CD14-positive monocyte (primary cell): ENCODE data around the gene TSC22D1. TPM values are rescaled to one million over a fixed set of nuclear protein-coding genes. Genes with fewer than 3 reads are reported as not detected.

Experiments used
- DNase-seq, 3 donors: peaks; one replicate each; pipeline ENCODE4 v3.0.0-alpha.2; 2011 to 2022
- H2AFZ ChIP-seq: 2 replicates; pipeline ENCODE4 v1.6.0; 2012; ENCODE audit warnings: mild to moderate bottlenecking, low read depth, low read length, inconsistent platforms; ENCODE audit not compliant: insufficient read depth, poor library complexity, severe bottlenecking
- H3K27ac ChIP-seq, 2 donors: 1 replicate in 1 of 2; 2 replicates in 1 of 2; pipeline ENCODE4 v1.5.1; 2012 to 2013; ENCODE audit warnings: low read length in 2 of 2, control low read depth in 1 of 2, inconsistent platforms in 1 of 2, low read depth in 1 of 2, mild to moderate bottlenecking in 1 of 2
- H3K27me3 ChIP-seq, 2 donors: one replicate each; pipeline versions ENCODE4 v1.6.0 to v1.6.1; 2011 to 2013; ENCODE audit warnings: low read length in 2 of 2; ENCODE audit not compliant: control insufficient read depth in 2 of 2, insufficient read depth in 2 of 2
- H3K36me3 ChIP-seq, 2 donors: replicated peaks in 1 of 2; 1 replicate in 1 of 2; 2 replicates in 1 of 2; pipeline versions ENCODE4 v1.5.1 to v1.6.1; 2012 to 2013; ENCODE audit warnings: low read length in 2 of 2, control low read depth in 1 of 2, inconsistent platforms in 1 of 2, mild to moderate bottlenecking in 1 of 2; ENCODE audit not compliant: insufficient read depth in 2 of 2, control insufficient read depth in 1 of 2
- H3K4me1 ChIP-seq, 2 donors: 1 replicate in 1 of 2; 2 replicates in 1 of 2; pipeline versions ENCODE4 v1.5.1 to v1.6.1; 2012 to 2013; ENCODE audit warnings: low read length in 2 of 2, control low read depth in 1 of 2, inconsistent platforms in 1 of 2, mild to moderate bottlenecking in 1 of 2, moderate library complexity in 1 of 2; ENCODE audit not compliant: insufficient read depth in 2 of 2, control insufficient read depth in 1 of 2
- H3K4me2 ChIP-seq: replicated peaks from 2 replicates; pipeline ENCODE3; 2012; ENCODE audit warnings: low read length, moderate library complexity, mild to moderate bottlenecking; ENCODE audit not compliant: poor library complexity, severe bottlenecking; ENCODE audit errors: extremely low read depth
- H3K4me3 ChIP-seq, 3 experiments: fragments of 200-600 bp in 1 of 3; sonication (generic) in 1 of 3; replicated peaks in 1 of 3; 1 replicate in 2 of 3; 2 replicates in 1 of 3; pipeline ENCODE4 v1.5.1; 2011 to 2013; ENCODE audit warnings: low read length in 3 of 3, mild to moderate bottlenecking in 3 of 3, control low read depth in 2 of 3, low read depth in 2 of 3, inconsistent platforms in 1 of 3, moderate library complexity in 1 of 3
- H3K79me2 ChIP-seq: 2 replicates; pipeline ENCODE4 v1.6.0; 2012; ENCODE audit warnings: mild to moderate bottlenecking, control low read depth, inconsistent platforms, low read length, moderate library complexity; ENCODE audit not compliant: insufficient read depth
- H3K9ac ChIP-seq: 2 replicates; pipeline ENCODE4 v1.6.0; 2017; ENCODE audit warnings: low read length, mild to moderate bottlenecking; ENCODE audit not compliant: insufficient read depth, poor library complexity, severe bottlenecking
- H3K9me3 ChIP-seq, 2 donors: replicated peaks in 1 of 2; 1 replicate in 1 of 2; 2 replicates in 1 of 2; pipeline versions ENCODE4 v1.5.1 to v1.6.1; 2012 to 2013; ENCODE audit warnings: low read length in 2 of 2, control low read depth in 1 of 2; ENCODE audit not compliant: control insufficient read depth in 1 of 2, insufficient read depth in 1 of 2
- H4K20me1 ChIP-seq: 2 replicates; pipeline ENCODE4 v1.6.0; 2012; ENCODE audit warnings: mild to moderate bottlenecking, low read length, control low read depth, moderate library complexity; ENCODE audit not compliant: insufficient read depth
- H3K27ac Mint-ChIP-seq, 7 donors: one replicate each; pipeline ENCODE4 v1.8.0; 2020; ENCODE audit warnings: mild to moderate bottlenecking in 7 of 7, mixed read lengths in 7 of 7, moderate library complexity in 6 of 7, inconsistent platforms in 2 of 7
- H3K27me3 Mint-ChIP-seq, 3 donors: one replicate each; pipeline ENCODE4 v1.8.0; 2021 to 2022; ENCODE audit warnings: low read depth in 3 of 3, mild to moderate bottlenecking in 3 of 3, mixed read lengths in 3 of 3, moderate library complexity in 3 of 3, inconsistent platforms in 1 of 3
- H3K36me3 Mint-ChIP-seq, 2 donors: one replicate each; pipeline ENCODE4 v1.8.0; 2020; ENCODE audit warnings: mixed read lengths in 2 of 2, inconsistent platforms in 1 of 2, mild to moderate bottlenecking in 1 of 2
- H3K4me1 Mint-ChIP-seq: one replicate; pipeline ENCODE4 v1.8.0; 2020; ENCODE audit warnings: mild to moderate bottlenecking, mixed read lengths
- H3K4me3 Mint-ChIP-seq, 2 donors: one replicate each; pipeline ENCODE4 v1.8.0; 2020; ENCODE audit warnings: mild to moderate bottlenecking in 2 of 2, mixed read lengths in 2 of 2, moderate library complexity in 1 of 2
- H3K9me3 Mint-ChIP-seq, 7 donors: one replicate each; pipeline ENCODE4 v1.8.0; 2020 to 2022; ENCODE audit warnings: mixed read lengths in 7 of 7, mild to moderate bottlenecking in 6 of 7, moderate library complexity in 6 of 7, inconsistent platforms in 2 of 7
- WGBS: methylation state at CpG from one replicate; pipeline ENCODE4 v1.1.5; 2013; ENCODE audit warnings: missing lambda C conversion rate; ENCODE audit not compliant: insufficient coverage; 5-methylcytosine and 5-hydroxymethylcytosine counted together
- intact Hi-C, 2 donors: fragments of 100-400 bp; cut with micrococcal nuclease; formaldehyde crosslinking; loops; one replicate each; pipeline versions ENCODE4 v1.15.0 to v1.15.1; 2023
- polyA plus RNA-seq, 3 donors: library from polyadenylated mRNA; depleted of rRNA in 1 of 3; unstranded in 2 of 3; stranded (reverse) in 1 of 3; fragments of 300-500 nt in 2 of 3; fragments of >200 nt in 1 of 3; fragmentation: Illumina TruSeq in 2 of 3; gene quantifications; 1 replicate in 2 of 3; 2 replicates in 1 of 3; pipeline ENCODE4 v1.2.3, GENCODE V29; 2012 to 2021
- TF ChIP-seq, protein P1 (sequence below): fragments of 200-600 bp; IDR thresholded peaks from one replicate; pipeline ENCODE4 v1.8.0; 2022; ENCODE audit warnings: antibody characterized with exemption, mild to moderate bottlenecking

TSC22D1 gene
- polyA plus RNA-seq, 3 donors = 1.9 to 10.4 (median 3.1) TPM

DNA sequence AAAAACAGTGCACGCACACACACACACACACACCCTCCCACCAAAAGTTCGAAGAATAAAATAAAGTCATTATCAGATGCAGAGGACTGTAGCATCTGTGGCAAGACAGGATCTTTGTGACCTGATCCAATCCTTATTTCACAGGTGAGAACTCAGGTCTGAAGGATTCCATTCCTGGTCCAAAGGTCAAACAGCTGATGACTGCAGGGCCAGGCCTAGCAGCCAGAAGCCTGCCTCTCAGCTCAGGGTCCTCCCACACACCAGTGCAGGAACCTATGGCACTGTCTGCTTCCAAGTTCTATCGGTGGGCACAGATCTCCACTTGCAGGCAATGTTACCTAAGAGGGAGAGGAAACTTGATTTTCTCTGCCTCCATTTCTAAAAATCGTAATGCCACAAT, 145.0 kb downstream of the TSC22D1 start:
- Histone ChIP-seq H3K4me1 (peaks cover 12 to 14% of the 10 kb centered on the region in 2 donors), H4K20me1 (no peaks in the 10 kb centered on the region), H3K4me3 (no peak overlapping the region), H3K9me3 (no peaks in the 10 kb centered on the region), H3K4me2 (no peak overlapping the region), H3K79me2 (no peaks in the 10 kb centered on the region), H3K36me3 (no peaks in the 10 kb centered on the region), H2AFZ (no peak overlapping the region), H3K27me3 (peaks cover 4 to 8% of the 10 kb centered on the region in 2 donors), H3K9ac (no peak overlapping the region), H3K27ac (no peak overlapping the region)
- Mint-ChIP-seq H3K4me3 (no peak overlapping the region), H3K4me1 (peaks cover 5% of the 10 kb centered on the region), H3K9me3 (no peaks in the 10 kb centered on the region), H3K27me3 (peaks cover 6 to 10% (median 8%) of the 10 kb centered on the region in 3 donors), H3K36me3 (peaks cover 9 to 18% of the 10 kb centered on the region in 2 donors), H3K27ac (no peak overlapping the region)
- intact Hi-C loops = loop anchor here in 1 of 2 donors (10.0 kb wide), 2 partner anchors 126 to 246 kb away; no protein-coding TSS in a partner anchor
- no CpG with 5 or more reads among the region's 4 CpGs for WGBS
- TF ChIP-seq, protein P1, sequence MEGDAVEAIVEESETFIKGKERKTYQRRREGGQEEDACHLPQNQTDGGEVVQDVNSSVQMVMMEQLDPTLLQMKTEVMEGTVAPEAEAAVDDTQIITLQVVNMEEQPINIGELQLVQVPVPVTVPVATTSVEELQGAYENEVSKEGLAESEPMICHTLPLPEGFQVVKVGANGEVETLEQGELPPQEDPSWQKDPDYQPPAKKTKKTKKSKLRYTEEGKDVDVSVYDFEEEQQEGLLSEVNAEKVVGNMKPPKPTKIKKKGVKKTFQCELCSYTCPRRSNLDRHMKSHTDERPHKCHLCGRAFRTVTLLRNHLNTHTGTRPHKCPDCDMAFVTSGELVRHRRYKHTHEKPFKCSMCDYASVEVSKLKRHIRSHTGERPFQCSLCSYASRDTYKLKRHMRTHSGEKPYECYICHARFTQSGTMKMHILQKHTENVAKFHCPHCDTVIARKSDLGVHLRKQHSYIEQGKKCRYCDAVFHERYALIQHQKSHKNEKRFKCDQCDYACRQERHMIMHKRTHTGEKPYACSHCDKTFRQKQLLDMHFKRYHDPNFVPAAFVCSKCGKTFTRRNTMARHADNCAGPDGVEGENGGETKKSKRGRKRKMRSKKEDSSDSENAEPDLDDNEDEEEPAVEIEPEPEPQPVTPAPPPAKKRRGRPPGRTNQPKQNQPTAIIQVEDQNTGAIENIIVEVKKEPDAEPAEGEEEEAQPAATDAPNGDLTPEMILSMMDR = no peak
- DNase-seq = no peak

DNA sequence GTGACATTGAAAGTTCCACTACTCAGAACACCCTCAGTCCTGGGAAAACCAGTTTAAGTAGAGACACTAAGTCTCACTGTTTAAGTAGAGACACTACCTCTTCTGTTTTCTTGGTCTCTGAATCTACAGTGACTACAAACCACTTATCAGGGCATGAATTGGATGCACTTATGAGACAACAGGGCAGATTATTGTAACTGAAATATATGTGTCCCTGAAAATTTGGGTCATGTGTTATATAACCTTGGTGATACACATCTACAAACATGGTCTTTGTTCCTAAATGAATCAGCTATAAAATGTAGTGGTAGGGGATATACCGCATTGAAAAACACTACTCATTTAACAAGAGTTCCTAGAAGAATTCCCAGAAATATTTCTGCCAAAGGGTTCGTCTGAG, 146.8 kb downstream of the TSC22D1 start:
- WGBS = no CpG with 5 or more reads among the region's 2 CpGs
- DNase-seq = no peak
- intact Hi-C loops = no loop called here

More for the DNA sequence above, 146.8 kb downstream of the TSC22D1 start:
- Histone ChIP-seq H4K20me1 (no peaks in the 10 kb centered on the region), H3K4me3 (no peak overlapping the region), H3K79me2 (no peaks in the 10 kb centered on the region), H3K9me3 (no peaks in the 10 kb centered on the region), H3K4me2 (no peak overlapping the region), H2AFZ (no peak overlapping the region), H3K27ac (no peak overlapping the region), H3K9ac (no peak overlapping the region), H3K27me3 (no peaks in the 10 kb centered on the region), H3K4me1 (no peaks in the 10 kb centered on the region), H3K36me3 (no peaks in the 10 kb centered on the region)
- H3K4me3 Mint-ChIP-seq = no peak overlapping the region
- peaks cover 0 to 2% (median 0%) of the 10 kb centered on the region in 3 donors for H3K27me3 Mint-ChIP-seq
- H3K36me3 Mint-ChIP-seq = peaks cover 7 to 11% of the 10 kb centered on the region in 2 donors
- peak overlapping the region in 1 of 7 donors; percentile 10 for H3K27ac Mint-ChIP-seq
- H3K4me1 Mint-ChIP-seq = no peaks in the 10 kb centered on the region
- peaks cover 0 to 2% (median 0%) of the 10 kb centered on the region in 7 donors for H3K9me3 Mint-ChIP-seq
- TF ChIP-seq, protein P1 = no peak
